Neural cell (in vitro differentiated cells): Measurements from ENCODE around the gene SP100. TPM values are rescaled to one million over a fixed set of nuclear protein-coding genes. Genes with fewer than 3 reads are reported as not detected.

Source experiments
- H2AFZ ChIP-seq: fragments of 200-600, 300-800 bp; sonication (generic), shearing (Covaris generic); 2 replicates; pipeline ENCODE4 v1.6.0; 2014; ENCODE audit warnings: low read depth, mild to moderate bottlenecking, antibody characterized with exemption, low read length, moderate library complexity
- H3F3A ChIP-seq: fragments of 200-600 bp; shearing (Covaris generic); 2 replicates; pipeline ENCODE4 v1.6.1; 2016; ENCODE audit warnings: mild to moderate bottlenecking, moderate library complexity, mixed read lengths, antibody characterized with exemption, low read length; ENCODE audit not compliant: insufficient read depth, poor library complexity, severe bottlenecking
- H3K27ac ChIP-seq: fragments of 200-600, 300-800 bp; sonication (generic), shearing (Covaris generic); 2 replicates; pipeline ENCODE4 v1.5.1; 2014; ENCODE audit warnings: mild to moderate bottlenecking, low read length, moderate library complexity
- H3K27me3 ChIP-seq: fragments of 300-800, 200-600 bp; sonication (generic), shearing (Covaris generic); 2 replicates; pipeline ENCODE4 v1.6.0; 2014; ENCODE audit warnings: mild to moderate bottlenecking, low read depth, low read length, moderate library complexity; ENCODE audit not compliant: insufficient read depth
- H3K36me3 ChIP-seq: fragments of 300-800, 200-600 bp; sonication (generic), shearing (Covaris generic); 2 replicates; pipeline ENCODE4 v1.5.1; 2014; ENCODE audit warnings: mild to moderate bottlenecking, antibody characterized with exemption, low read length, moderate library complexity; ENCODE audit not compliant: insufficient read depth
- H3K4me2 ChIP-seq: fragments of 300-800, 200-600 bp; sonication (generic), shearing (Covaris generic); 2 replicates; pipeline ENCODE4 v1.6.0; 2014; ENCODE audit warnings: mild to moderate bottlenecking, low read length
- H3K4me3 ChIP-seq: fragments of 300-800, 200-600 bp; sonication (generic), shearing (Covaris generic); 2 replicates; pipeline ENCODE4 v1.5.1; 2014; ENCODE audit warnings: mild to moderate bottlenecking, low read length, moderate library complexity
- H3K79me2 ChIP-seq: fragments of 200-600 bp; shearing (Covaris generic); replicated peaks from 2 replicates; pipeline ENCODE4 v1.6.0; 2014; ENCODE audit warnings: mild to moderate bottlenecking, low read length, moderate library complexity; ENCODE audit not compliant: insufficient read depth
- H3K9ac ChIP-seq: fragments of 300-800, 200-600 bp; sonication (generic), shearing (Covaris generic); 2 replicates; pipeline ENCODE4 v1.6.1; 2016; ENCODE audit warnings: mild to moderate bottlenecking, low read length, mixed read lengths
- H3K9me2 ChIP-seq: fragments of 200-600 bp; shearing (Covaris generic); 2 replicates; pipeline ENCODE4 v1.6.1; 2016; ENCODE audit warnings: mild to moderate bottlenecking, low read length, mixed read lengths; ENCODE audit not compliant: insufficient read depth
- H3K9me3 ChIP-seq: fragments of 200-600, 300-800 bp; sonication (generic), shearing (Covaris generic); 2 replicates; pipeline ENCODE4 v1.6.1; 2016; ENCODE audit warnings: mild to moderate bottlenecking, mixed run types, low read length, moderate library complexity, mixed read lengths
- H4K20me1 ChIP-seq: fragments of 200-600 bp; shearing (Covaris generic); 2 replicates; pipeline ENCODE4 v1.6.1; 2016; ENCODE audit warnings: mild to moderate bottlenecking, mixed run types; ENCODE audit not compliant: insufficient read depth
- EP300 ChIP-seq: fragments of 450-650 bp; conservative IDR thresholded peaks from 2 replicates; pipeline ENCODE4 v1.6.1; 2014; ENCODE audit warnings: antibody characterized with exemption, mild to moderate bottlenecking, moderate library complexity; ENCODE audit not compliant: poor library complexity, severe bottlenecking
- EZH2 ChIP-seq: fragments of 200-600, 300-800 bp; shearing (Covaris generic), sonication (generic); IDR thresholded peaks from 2 replicates; pipeline ENCODE4 v1.6.1; 2014; ENCODE audit warnings: antibody characterized with exemption, low read length, borderline replicate concordance, mild to moderate bottlenecking; ENCODE audit not compliant: insufficient read depth, poor library complexity, severe bottlenecking
- MXI1 ChIP-seq: fragments of 450-650 bp; conservative IDR thresholded peaks from 2 replicates; pipeline ENCODE4 v1.6.1; 2014; ENCODE audit warnings: antibody characterized with exemption, mild to moderate bottlenecking; ENCODE audit not compliant: poor library complexity, severe bottlenecking
- RAD21 ChIP-seq: fragments of 450-650 bp; conservative IDR thresholded peaks from 2 replicates; pipeline ENCODE4 v1.6.1; 2014; ENCODE audit warnings: antibody characterized with exemption, mild to moderate bottlenecking, moderate library complexity
- SMC3 ChIP-seq: fragments of 450-650 bp; conservative IDR thresholded peaks from 2 replicates; pipeline ENCODE4 v1.6.1; 2014; ENCODE audit warnings: antibody characterized with exemption, mild to moderate bottlenecking, moderate library complexity; ENCODE audit not compliant: poor library complexity
- TAF1 ChIP-seq: IDR thresholded peaks from 2 replicates; pipeline ENCODE4 v1.6.1; 2012; ENCODE audit warnings: low read depth
- polyA plus RNA-seq: library from polyadenylated mRNA; depleted of rRNA; stranded (reverse); fragments of >200 nt; gene quantifications from 2 replicates; pipeline ENCODE4 v1.2.3, GENCODE V29; 2014
- TF ChIP-seq, protein P1 (sequence below): fragments of 450-650 bp; IDR thresholded peaks from 2 replicates; pipeline ENCODE4 v1.5.1; 2014; ENCODE audit warnings: antibody characterized with exemption, mild to moderate bottlenecking, moderate library complexity; ENCODE audit not compliant: poor library complexity, severe bottlenecking
- TF ChIP-seq, protein P2 (sequence below): IDR thresholded peaks from 2 replicates; pipeline ENCODE4 v1.6.1; 2012; ENCODE audit warnings: borderline replicate concordance

SP100 gene
- polyA plus RNA-seq, 1 donor from 2014 or later: not detected

GRCh38 chr2:230503798-230504197, 87.8 kb downstream of the SP100 start:
- H3F3A ChIP-seq: no peaks in the 10 kb centered on the region

DNA sequence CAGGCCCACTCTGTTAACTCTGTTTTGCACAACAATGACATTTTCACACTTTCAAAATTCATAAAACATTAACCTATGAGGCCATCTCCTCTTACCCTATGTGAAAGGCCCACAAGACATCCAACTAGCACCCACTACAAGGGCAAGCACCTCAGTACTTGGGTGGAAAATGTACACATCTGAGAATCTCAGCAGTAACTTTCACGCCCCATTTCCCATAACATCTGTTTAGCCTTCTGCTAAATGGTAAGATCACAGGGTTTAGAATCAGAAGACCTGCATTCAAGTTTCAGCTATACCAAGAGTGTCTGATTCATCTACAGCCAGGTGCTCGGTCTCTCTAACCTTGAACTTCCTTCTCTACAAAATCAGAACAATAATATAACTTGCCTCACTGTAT, 89.2 kb downstream of the SP100 start:
- H3K36me3 ChIP-seq: no peaks in the 10 kb centered on the region
- TF ChIP-seq EZH2: no peak
- TF ChIP-seq RAD21: no peak
- no peak for TF ChIP-seq EP300

More at GRCh38 chr2:230503798-230504197, 87.8 kb downstream of the SP100 start:
- Histone ChIP-seq H3K4me2 (no peak overlapping the region), H3K9me3 (no peaks in the 10 kb centered on the region), H3K27ac (no peak overlapping the region), H3K27me3 (no peaks in the 10 kb centered on the region), H3K79me2 (no peaks in the 10 kb centered on the region), H3K9me2 (no peaks in the 10 kb centered on the region), H3K36me3 (no peaks in the 10 kb centered on the region), H2AFZ (no peak overlapping the region), H3K4me3 (no peak overlapping the region), H3K9ac (no peak overlapping the region), H4K20me1 (no peaks in the 10 kb centered on the region)
- TF ChIP-seq TAF1: no peak
- TF ChIP-seq RAD21: no peak
- no peak for TF ChIP-seq EZH2
- no peak for TF ChIP-seq SMC3

DNA sequence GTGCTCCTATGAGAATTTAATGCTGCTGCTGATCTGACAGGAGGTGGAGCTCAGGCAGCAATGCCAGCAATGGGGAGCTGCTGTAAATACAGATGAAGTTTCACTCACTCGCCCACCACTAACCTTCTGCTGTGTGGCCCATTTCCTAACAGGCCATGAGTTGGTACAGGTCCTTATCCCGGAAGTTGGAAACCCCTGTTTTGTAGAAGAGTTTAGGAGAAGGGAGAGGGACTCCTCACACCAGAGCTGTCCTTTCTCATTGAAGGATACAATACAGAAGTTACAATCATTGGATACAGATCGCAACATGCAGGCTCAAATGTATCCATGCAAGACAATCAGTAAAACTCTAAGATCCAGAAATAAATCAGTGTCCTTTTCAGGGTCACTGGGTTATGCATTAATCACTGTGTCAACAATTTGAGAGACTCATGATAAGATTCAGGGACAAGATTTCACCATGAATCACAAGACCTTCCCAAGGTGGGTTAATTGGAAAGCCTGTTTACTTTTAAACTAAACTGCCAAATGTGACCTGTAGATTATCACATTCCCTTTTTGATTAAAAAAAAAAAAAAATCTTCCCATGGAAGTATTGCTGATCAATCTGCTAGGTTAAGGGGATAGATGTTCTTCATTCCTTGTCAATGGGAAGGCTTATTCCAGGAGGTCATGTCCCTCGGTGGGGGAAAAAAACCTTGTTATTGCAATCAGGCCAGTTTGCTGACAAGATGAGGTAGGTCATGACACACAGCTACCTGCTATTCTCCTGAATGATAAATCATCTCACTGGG, 97.2 kb downstream of the SP100 start:
- Histone ChIP-seq H3K9me2 (no peaks in the 10 kb centered on the region), H2AFZ (no peak overlapping the region), H3K27ac (no peak overlapping the region), H3K27me3 (no peaks in the 10 kb centered on the region), H3K79me2 (no peaks in the 10 kb centered on the region), H3F3A (no peaks in the 10 kb centered on the region), H3K9me3 (no peaks in the 10 kb centered on the region), H3K4me3 (no peak overlapping the region), H3K4me2 (no peak overlapping the region), H4K20me1 (no peaks in the 10 kb centered on the region), H3K36me3 (no peaks in the 10 kb centered on the region), H3K9ac (no peak overlapping the region)
- no peak for TF ChIP-seq EP300
- no peak for TF ChIP-seq MXI1

More for the DNA sequence above, 89.2 kb downstream of the SP100 start:
- Histone ChIP-seq H3K9me3 (no peaks in the 10 kb centered on the region), H2AFZ (no peak overlapping the region), H3K4me3 (no peak overlapping the region), H3K4me2 (no peak overlapping the region), H4K20me1 (no peaks in the 10 kb centered on the region), H3K9me2 (no peaks in the 10 kb centered on the region), H3F3A (no peaks in the 10 kb centered on the region), H3K27me3 (no peaks in the 10 kb centered on the region), H3K9ac (no peak overlapping the region), H3K27ac (no peak overlapping the region), H3K79me2 (no peaks in the 10 kb centered on the region)

GRCh38 chr2:230520061-230520874, 104.3 kb downstream of the SP100 start:
- TF ChIP-seq MXI1: no peak
- TF ChIP-seq, protein P1, sequence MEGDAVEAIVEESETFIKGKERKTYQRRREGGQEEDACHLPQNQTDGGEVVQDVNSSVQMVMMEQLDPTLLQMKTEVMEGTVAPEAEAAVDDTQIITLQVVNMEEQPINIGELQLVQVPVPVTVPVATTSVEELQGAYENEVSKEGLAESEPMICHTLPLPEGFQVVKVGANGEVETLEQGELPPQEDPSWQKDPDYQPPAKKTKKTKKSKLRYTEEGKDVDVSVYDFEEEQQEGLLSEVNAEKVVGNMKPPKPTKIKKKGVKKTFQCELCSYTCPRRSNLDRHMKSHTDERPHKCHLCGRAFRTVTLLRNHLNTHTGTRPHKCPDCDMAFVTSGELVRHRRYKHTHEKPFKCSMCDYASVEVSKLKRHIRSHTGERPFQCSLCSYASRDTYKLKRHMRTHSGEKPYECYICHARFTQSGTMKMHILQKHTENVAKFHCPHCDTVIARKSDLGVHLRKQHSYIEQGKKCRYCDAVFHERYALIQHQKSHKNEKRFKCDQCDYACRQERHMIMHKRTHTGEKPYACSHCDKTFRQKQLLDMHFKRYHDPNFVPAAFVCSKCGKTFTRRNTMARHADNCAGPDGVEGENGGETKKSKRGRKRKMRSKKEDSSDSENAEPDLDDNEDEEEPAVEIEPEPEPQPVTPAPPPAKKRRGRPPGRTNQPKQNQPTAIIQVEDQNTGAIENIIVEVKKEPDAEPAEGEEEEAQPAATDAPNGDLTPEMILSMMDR: no peak
- no peak for TF ChIP-seq TAF1
- TF ChIP-seq, protein P2, sequence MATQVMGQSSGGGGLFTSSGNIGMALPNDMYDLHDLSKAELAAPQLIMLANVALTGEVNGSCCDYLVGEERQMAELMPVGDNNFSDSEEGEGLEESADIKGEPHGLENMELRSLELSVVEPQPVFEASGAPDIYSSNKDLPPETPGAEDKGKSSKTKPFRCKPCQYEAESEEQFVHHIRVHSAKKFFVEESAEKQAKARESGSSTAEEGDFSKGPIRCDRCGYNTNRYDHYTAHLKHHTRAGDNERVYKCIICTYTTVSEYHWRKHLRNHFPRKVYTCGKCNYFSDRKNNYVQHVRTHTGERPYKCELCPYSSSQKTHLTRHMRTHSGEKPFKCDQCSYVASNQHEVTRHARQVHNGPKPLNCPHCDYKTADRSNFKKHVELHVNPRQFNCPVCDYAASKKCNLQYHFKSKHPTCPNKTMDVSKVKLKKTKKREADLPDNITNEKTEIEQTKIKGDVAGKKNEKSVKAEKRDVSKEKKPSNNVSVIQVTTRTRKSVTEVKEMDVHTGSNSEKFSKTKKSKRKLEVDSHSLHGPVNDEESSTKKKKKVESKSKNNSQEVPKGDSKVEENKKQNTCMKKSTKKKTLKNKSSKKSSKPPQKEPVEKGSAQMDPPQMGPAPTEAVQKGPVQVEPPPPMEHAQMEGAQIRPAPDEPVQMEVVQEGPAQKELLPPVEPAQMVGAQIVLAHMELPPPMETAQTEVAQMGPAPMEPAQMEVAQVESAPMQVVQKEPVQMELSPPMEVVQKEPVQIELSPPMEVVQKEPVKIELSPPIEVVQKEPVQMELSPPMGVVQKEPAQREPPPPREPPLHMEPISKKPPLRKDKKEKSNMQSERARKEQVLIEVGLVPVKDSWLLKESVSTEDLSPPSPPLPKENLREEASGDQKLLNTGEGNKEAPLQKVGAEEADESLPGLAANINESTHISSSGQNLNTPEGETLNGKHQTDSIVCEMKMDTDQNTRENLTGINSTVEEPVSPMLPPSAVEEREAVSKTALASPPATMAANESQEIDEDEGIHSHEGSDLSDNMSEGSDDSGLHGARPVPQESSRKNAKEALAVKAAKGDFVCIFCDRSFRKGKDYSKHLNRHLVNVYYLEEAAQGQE: no peak
- no peak for TF ChIP-seq EZH2
- TF ChIP-seq EP300: no peak
- TF ChIP-seq RAD21: no peak
- TF ChIP-seq SMC3: no peak

More at GRCh38 chr2:230520061-230520874, 104.3 kb downstream of the SP100 start:
- Histone ChIP-seq H3F3A (no peaks in the 10 kb centered on the region), H3K4me2 (no peak overlapping the region), H2AFZ (no peak overlapping the region), H4K20me1 (no peaks in the 10 kb centered on the region), H3K79me2 (no peaks in the 10 kb centered on the region), H3K36me3 (no peaks in the 10 kb centered on the region), H3K4me3 (no peak overlapping the region), H3K9me2 (no peaks in the 10 kb centered on the region), H3K27me3 (no peaks in the 10 kb centered on the region), H3K9me3 (no peaks in the 10 kb centered on the region), H3K9ac (no peak overlapping the region), H3K27ac (no peak overlapping the region)
